SK-N-SH treated with all-trans-retinoic acid at 6 μM for 48 hours (cell line): Measurements from ENCODE around the gene PLCL2.
A peak's percentile ranks its signal among the peaks of the same experiment; 100 is the strongest.

ENCODE experiments used
- ATAC-seq: fragments of 200-7000 bp; cut with Tn5 transposase; 3 replicates; pipeline ENCODE4 v1.9.1; 2020; ENCODE audit warnings: mild to moderate bottlenecking, moderate library complexity
- ARNTL ChIP-seq: fragments of 450-650 bp; formaldehyde crosslinking; IDR thresholded peaks from 2 replicates; pipeline ENCODE4 v1.5.0; 2020; ENCODE audit warnings: low read depth, mild to moderate bottlenecking, moderate library complexity, borderline replicate concordance
- CSDC2 ChIP-seq: fragments of 250-450 bp; sonication (Bioruptor Pico); IDR thresholded peaks from 2 replicates; pipeline ENCODE4 v1.5.0; 2020; ENCODE audit warnings: mild to moderate bottlenecking, moderate library complexity
- ESRRG ChIP-seq: fragments of 250-450 bp; sonication (Bioruptor Pico); IDR thresholded peaks from 2 replicates; pipeline ENCODE4 v1.6.1; 2021; ENCODE audit warnings: mild to moderate bottlenecking
- GLIS3 ChIP-seq: fragments of 250-450 bp; sonication (Bioruptor Pico); IDR thresholded peaks from 2 replicates; pipeline ENCODE4 v1.5.0; 2020; ENCODE audit warnings: mild to moderate bottlenecking, moderate library complexity
- ISL1 ChIP-seq: fragments of 250-450 bp; sonication (Bioruptor Pico); IDR thresholded peaks from 2 replicates; pipeline ENCODE4 v2.1.2; 2022; ENCODE audit warnings: mild to moderate bottlenecking, moderate library complexity
- PPARA ChIP-seq: fragments of 250-450 bp; sonication (Bioruptor Pico); IDR thresholded peaks from 2 replicates; pipeline ENCODE4 v1.5.0; 2020; ENCODE audit warnings: mild to moderate bottlenecking, borderline replicate concordance
- SNAI2 ChIP-seq: fragments of 250-450 bp; sonication (Bioruptor Pico); IDR thresholded peaks from 2 replicates; pipeline ENCODE4 v1.5.0; 2020; ENCODE audit warnings: mild to moderate bottlenecking, moderate library complexity
- TCF4 ChIP-seq: fragments of 250-450 bp; sonication (Bioruptor Pico); IDR thresholded peaks from 2 replicates; pipeline ENCODE4 v1.8.0; 2021; ENCODE audit warnings: mild to moderate bottlenecking, moderate library complexity, borderline replicate concordance
- TOX ChIP-seq: fragments of 250-450 bp; sonication (Bioruptor Pico); IDR thresholded peaks from 2 replicates; pipeline ENCODE4 v1.8.0; 2021; ENCODE audit warnings: mild to moderate bottlenecking, moderate library complexity, borderline replicate concordance
- ZC3H10 ChIP-seq: fragments of 250-450 bp; sonication (Bioruptor Pico); IDR thresholded peaks from 2 replicates; pipeline ENCODE4 v1.5.1; 2021; ENCODE audit warnings: mild to moderate bottlenecking, moderate library complexity
- ZFP3 ChIP-seq: fragments of 250-450 bp; sonication (Bioruptor Pico); IDR thresholded peaks from 2 replicates; pipeline ENCODE4 v1.5.0; 2020; ENCODE audit warnings: mild to moderate bottlenecking, moderate library complexity
- ZFP30 ChIP-seq: fragments of 450-650 bp; formaldehyde crosslinking; IDR thresholded peaks from 2 replicates; pipeline ENCODE4 v1.5.0; 2022; ENCODE audit warnings: mild to moderate bottlenecking, moderate library complexity
- ZNF565 ChIP-seq: fragments of 450-650 bp; formaldehyde crosslinking; conservative IDR thresholded peaks from 2 replicates; pipeline ENCODE4 v1.5.0; 2020; ENCODE audit warnings: low read depth, mild to moderate bottlenecking, moderate library complexity
- ZNF70 ChIP-seq: fragments of 450-650 bp; formaldehyde crosslinking; IDR thresholded peaks from 2 replicates; pipeline ENCODE4 v1.5.0; 2020; ENCODE audit warnings: mild to moderate bottlenecking, moderate library complexity
- ZNF8 ChIP-seq: fragments of 450-650 bp; formaldehyde crosslinking; IDR thresholded peaks from 2 replicates; pipeline ENCODE4 v1.5.0; 2020; ENCODE audit warnings: mild to moderate bottlenecking, moderate library complexity
- TF ChIP-seq, protein P1 (sequence below): fragments of 250-450 bp; sonication (Bioruptor Pico); IDR thresholded peaks from 2 replicates; pipeline ENCODE4 v1.8.0; 2020; ENCODE audit warnings: mild to moderate bottlenecking, moderate library complexity, borderline replicate concordance
- TF ChIP-seq, protein P2 (sequence below): fragments of 250-450 bp; sonication (Bioruptor Pico); IDR thresholded peaks from 2 replicates; pipeline ENCODE4 v1.5.1; 2020; ENCODE audit warnings: low read depth, mild to moderate bottlenecking, moderate library complexity
- TF ChIP-seq, protein P3 (sequence below): fragments of 250-450 bp; sonication (Bioruptor Pico); IDR thresholded peaks from 2 replicates; pipeline ENCODE4 v1.5.1; 2021; ENCODE audit warnings: mild to moderate bottlenecking, moderate library complexity
- TF ChIP-seq, protein P4 (sequence below): fragments of 250-450 bp; sonication (Bioruptor Pico); IDR thresholded peaks from 2 replicates; pipeline ENCODE4 v1.5.0; 2020; ENCODE audit warnings: mild to moderate bottlenecking, moderate library complexity
- TF ChIP-seq, protein P5 (sequence below): fragments of 250-450 bp; sonication (Bioruptor Pico); IDR thresholded peaks from 2 replicates; pipeline ENCODE4 v1.8.0; 2021; ENCODE audit warnings: low read depth, mild to moderate bottlenecking, moderate library complexity, borderline replicate concordance

The PLCL2 gene

GRCh38 chr3:16864610-16865313 is 20.0 kb upstream of the PLCL2 start:
- TF ChIP-seq ESRRG (CRISPR knock-in tag), result no peak
- TF ChIP-seq ISL1 (CRISPR knock-in tag), result peak; percentile 53
- TF ChIP-seq, all 23 proteins: peak for 1
- peak; percentile 76 for ATAC-seq

DNA sequence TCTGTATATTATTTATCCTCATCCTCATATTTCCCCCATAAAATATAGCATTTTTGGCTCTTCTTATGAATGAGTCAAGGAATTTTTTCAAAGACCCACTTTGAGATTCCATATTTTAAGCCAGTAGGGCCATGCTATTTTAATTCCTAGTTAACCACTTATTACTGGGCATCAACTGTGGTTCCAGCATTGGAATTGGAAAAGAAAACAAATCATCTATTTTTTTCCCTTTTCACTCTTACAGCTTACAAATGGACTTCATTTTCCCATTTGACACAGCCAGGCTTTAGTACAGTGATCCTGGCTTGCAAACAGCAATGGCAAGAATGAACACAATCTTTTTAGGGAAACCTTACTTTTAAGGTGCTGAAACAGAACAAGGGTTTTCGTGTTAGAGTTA is 19.4 kb upstream of the PLCL2 start:
- TF ChIP-seq, protein P1, sequence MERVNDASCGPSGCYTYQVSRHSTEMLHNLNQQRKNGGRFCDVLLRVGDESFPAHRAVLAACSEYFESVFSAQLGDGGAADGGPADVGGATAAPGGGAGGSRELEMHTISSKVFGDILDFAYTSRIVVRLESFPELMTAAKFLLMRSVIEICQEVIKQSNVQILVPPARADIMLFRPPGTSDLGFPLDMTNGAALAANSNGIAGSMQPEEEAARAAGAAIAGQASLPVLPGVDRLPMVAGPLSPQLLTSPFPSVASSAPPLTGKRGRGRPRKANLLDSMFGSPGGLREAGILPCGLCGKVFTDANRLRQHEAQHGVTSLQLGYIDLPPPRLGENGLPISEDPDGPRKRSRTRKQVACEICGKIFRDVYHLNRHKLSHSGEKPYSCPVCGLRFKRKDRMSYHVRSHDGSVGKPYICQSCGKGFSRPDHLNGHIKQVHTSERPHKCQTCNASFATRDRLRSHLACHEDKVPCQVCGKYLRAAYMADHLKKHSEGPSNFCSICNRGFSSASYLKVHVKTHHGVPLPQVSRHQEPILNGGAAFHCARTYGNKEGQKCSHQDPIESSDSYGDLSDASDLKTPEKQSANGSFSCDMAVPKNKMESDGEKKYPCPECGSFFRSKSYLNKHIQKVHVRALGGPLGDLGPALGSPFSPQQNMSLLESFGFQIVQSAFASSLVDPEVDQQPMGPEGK (CRISPR knock-in tag), result no peak
- no peak for TF ChIP-seq TCF4 (CRISPR knock-in tag)
- TF ChIP-seq ZNF565 (CRISPR knock-in tag), result no peak
- TF ChIP-seq, protein P2, sequence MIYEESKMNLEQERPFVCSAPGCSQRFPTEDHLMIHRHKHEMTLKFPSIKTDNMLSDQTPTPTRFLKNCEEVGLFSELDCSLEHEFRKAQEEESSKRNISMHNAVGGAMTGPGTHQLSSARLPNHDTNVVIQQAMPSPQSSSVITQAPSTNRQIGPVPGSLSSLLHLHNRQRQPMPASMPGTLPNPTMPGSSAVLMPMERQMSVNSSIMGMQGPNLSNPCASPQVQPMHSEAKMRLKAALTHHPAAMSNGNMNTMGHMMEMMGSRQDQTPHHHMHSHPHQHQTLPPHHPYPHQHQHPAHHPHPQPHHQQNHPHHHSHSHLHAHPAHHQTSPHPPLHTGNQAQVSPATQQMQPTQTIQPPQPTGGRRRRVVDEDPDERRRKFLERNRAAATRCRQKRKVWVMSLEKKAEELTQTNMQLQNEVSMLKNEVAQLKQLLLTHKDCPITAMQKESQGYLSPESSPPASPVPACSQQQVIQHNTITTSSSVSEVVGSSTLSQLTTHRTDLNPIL (CRISPR knock-in tag), result no peak
- TF ChIP-seq ISL1 (CRISPR knock-in tag), result no peak
- ATAC-seq, result no peak; the same call in 2 of the 3 replicates

DNA sequence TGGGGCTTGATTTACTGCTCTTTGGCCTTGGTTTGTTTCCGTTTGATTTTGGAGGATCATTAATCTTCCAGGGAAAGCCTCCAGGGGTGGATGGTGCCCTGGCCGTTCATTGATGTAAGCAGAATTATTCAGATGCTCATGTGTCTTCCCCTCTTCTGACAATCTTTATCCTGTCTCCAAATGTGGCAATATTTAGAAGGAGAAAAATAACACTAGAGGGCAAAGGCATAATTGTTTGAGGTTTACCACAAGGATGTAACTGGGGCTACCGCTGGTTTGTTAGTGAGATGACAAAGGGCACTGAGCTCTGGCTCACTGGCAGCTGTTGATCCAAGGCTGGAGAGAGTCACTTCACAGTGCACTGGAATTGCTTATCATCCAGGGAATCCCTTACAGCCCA is 18.2 kb upstream of the PLCL2 start:
- TF ChIP-seq, protein P2 (CRISPR knock-in tag), result no peak
- TF ChIP-seq ZFP30, result no peak
- no peak for TF ChIP-seq ESRRG (CRISPR knock-in tag)
- TF ChIP-seq, protein P3, sequence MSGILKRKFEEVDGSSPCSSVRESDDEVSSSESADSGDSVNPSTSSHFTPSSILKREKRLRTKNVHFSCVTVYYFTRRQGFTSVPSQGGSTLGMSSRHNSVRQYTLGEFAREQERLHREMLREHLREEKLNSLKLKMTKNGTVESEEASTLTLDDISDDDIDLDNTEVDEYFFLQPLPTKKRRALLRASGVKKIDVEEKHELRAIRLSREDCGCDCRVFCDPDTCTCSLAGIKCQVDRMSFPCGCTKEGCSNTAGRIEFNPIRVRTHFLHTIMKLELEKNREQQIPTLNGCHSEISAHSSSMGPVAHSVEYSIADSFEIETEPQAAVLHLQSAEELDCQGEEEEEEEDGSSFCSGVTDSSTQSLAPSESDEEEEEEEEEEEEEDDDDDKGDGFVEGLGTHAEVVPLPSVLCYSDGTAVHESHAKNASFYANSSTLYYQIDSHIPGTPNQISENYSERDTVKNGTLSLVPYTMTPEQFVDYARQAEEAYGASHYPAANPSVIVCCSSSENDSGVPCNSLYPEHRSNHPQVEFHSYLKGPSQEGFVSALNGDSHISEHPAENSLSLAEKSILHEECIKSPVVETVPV (CRISPR knock-in tag), result no peak
- TF ChIP-seq ARNTL (CRISPR knock-in tag), result no peak
- no peak for TF ChIP-seq TCF4 (CRISPR knock-in tag)
- no peak for TF ChIP-seq TOX (CRISPR knock-in tag)
- TF ChIP-seq ZFP3 (CRISPR knock-in tag), result no peak
- no peak for TF ChIP-seq ZNF565 (CRISPR knock-in tag)
- TF ChIP-seq SNAI2 (CRISPR knock-in tag), result no peak
- TF ChIP-seq ZNF8 (CRISPR knock-in tag), result no peak
- TF ChIP-seq, protein P4, sequence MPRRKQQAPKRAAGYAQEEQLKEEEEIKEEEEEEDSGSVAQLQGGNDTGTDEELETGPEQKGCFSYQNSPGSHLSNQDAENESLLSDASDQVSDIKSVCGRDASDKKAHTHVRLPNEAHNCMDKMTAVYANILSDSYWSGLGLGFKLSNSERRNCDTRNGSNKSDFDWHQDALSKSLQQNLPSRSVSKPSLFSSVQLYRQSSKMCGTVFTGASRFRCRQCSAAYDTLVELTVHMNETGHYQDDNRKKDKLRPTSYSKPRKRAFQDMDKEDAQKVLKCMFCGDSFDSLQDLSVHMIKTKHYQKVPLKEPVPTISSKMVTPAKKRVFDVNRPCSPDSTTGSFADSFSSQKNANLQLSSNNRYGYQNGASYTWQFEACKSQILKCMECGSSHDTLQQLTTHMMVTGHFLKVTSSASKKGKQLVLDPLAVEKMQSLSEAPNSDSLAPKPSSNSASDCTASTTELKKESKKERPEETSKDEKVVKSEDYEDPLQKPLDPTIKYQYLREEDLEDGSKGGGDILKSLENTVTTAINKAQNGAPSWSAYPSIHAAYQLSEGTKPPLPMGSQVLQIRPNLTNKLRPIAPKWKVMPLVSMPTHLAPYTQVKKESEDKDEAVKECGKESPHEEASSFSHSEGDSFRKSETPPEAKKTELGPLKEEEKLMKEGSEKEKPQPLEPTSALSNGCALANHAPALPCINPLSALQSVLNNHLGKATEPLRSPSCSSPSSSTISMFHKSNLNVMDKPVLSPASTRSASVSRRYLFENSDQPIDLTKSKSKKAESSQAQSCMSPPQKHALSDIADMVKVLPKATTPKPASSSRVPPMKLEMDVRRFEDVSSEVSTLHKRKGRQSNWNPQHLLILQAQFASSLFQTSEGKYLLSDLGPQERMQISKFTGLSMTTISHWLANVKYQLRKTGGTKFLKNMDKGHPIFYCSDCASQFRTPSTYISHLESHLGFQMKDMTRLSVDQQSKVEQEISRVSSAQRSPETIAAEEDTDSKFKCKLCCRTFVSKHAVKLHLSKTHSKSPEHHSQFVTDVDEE, result no peak
- TF ChIP-seq ZNF70, result no peak
- TF ChIP-seq, protein P5, sequence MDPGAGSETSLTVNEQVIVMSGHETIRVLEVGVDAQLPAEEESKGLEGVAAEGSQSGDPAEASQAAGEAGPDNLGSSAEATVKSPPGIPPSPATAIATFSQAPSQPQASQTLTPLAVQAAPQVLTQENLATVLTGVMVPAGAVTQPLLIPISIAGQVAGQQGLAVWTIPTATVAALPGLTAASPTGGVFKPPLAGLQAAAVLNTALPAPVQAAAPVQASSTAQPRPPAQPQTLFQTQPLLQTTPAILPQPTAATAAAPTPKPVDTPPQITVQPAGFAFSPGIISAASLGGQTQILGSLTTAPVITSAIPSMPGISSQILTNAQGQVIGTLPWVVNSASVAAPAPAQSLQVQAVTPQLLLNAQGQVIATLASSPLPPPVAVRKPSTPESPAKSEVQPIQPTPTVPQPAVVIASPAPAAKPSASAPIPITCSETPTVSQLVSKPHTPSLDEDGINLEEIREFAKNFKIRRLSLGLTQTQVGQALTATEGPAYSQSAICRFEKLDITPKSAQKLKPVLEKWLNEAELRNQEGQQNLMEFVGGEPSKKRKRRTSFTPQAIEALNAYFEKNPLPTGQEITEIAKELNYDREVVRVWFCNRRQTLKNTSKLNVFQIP (CRISPR knock-in tag), result no peak
- no peak for TF ChIP-seq GLIS3 (CRISPR knock-in tag)
- no peak for TF ChIP-seq CSDC2 (CRISPR knock-in tag)
- TF ChIP-seq PPARA, result no peak
- no peak for TF ChIP-seq ZC3H10
- ATAC-seq, result no peak
